Gastrocnemius medialis (tissue), 4 donors: ENCODE data around the gene COA8. TPM values are rescaled to one million over a fixed set of nuclear protein-coding genes. Genes with fewer than 3 reads are reported as not detected.

ENCODE experiments used
- ATAC-seq, 2 donors: fragments of 150-250 bp; one replicate each; pipeline ENCODE4 v1.9.1; 2016
- DNase-seq, 2 donors: peaks; one replicate each; pipeline ENCODE4 v3.0.0-alpha.2; 2019
- H3K27ac ChIP-seq, 4 donors: fragments of 200-600 bp; sonication (generic); 1 replicate in 1 of 4; 2 replicates in 3 of 4; pipeline ENCODE4 v1.5.1; 2016 to 2018; ENCODE audit warnings: mild to moderate bottlenecking in 2 of 4, moderate library complexity in 1 of 4
- H3K27me3 ChIP-seq, 3 donors: fragments of 200-600 bp; sonication (generic) in 2 of 3; 1 replicate in 1 of 3; 2 replicates in 2 of 3; pipeline versions ENCODE4 v1.5.1 to v1.6.0; 2016 to 2019; ENCODE audit warnings: mild to moderate bottlenecking in 1 of 3, moderate library complexity in 1 of 3
- H3K36me3 ChIP-seq, 2 donors: fragments of 200-600 bp; sonication (generic) in 1 of 2; one replicate each; pipeline ENCODE4 v1.5.1; 2017 to 2018
- H3K4me1 ChIP-seq, 2 donors: fragments of 200-600 bp; sonication (generic) in 1 of 2; one replicate each; pipeline ENCODE4 v1.5.1; 2016 to 2017; ENCODE audit warnings: mild to moderate bottlenecking in 2 of 2
- H3K4me3 ChIP-seq, 4 donors: fragments of 200-600 bp; sonication (generic) in 3 of 4; 1 replicate in 1 of 4; 2 replicates in 3 of 4; pipeline ENCODE4 v1.5.1; 2016 to 2019; ENCODE audit warnings: mild to moderate bottlenecking in 2 of 4
- H3K9me3 ChIP-seq, 3 donors: fragments of 200-600 bp; sonication (generic) in 2 of 3; 1 replicate in 1 of 3; 2 replicates in 2 of 3; pipeline ENCODE4 v1.5.1; 2016 to 2019
- CTCF ChIP-seq, 5 experiments: fragments of 450-650 bp in 3 of 5; fragments of 200-600 bp in 2 of 5; sonication (generic) in 2 of 5; IDR thresholded peaks in 4 of 5; conservative IDR thresholded peaks in 1 of 5; 1 replicate in 4 of 5; 2 replicates in 1 of 5; pipeline ENCODE4 v1.5.1; 2016 to 2019; ENCODE audit warnings: antibody characterized with exemption in 5 of 5, mild to moderate bottlenecking in 3 of 5, moderate library complexity in 3 of 5
- POLR2A ChIP-seq, 2 donors: fragments of 450-650 bp; IDR thresholded peaks; one replicate each; pipeline ENCODE4 v1.6.1; 2017; ENCODE audit warnings: antibody characterized with exemption in 2 of 2, mild to moderate bottlenecking in 2 of 2, moderate library complexity in 2 of 2
- in situ Hi-C, 4 donors: fragments of 200-750 bp; cut with MboI; loops; one replicate each; pipeline versions ENCODE4 v1.15.0 to v1.8.0; 2017; ENCODE audit warnings: low sequenced_read_pairs in 4 of 4
- intact Hi-C: fragments of 100-400 bp; cut with DNase I; formaldehyde crosslinking; loops from one replicate; pipeline ENCODE4 v1.15.1; 2023; ENCODE audit warnings: low total_unique reads
- total RNA-seq, 4 donors: library from RNA; depleted of rRNA; stranded (reverse); fragments of >200 nt; gene quantifications; one replicate each; pipeline versions ENCODE4 v1.1.0 to v1.2.3, GENCODE V29; 2016

The COA8 gene
- total RNA-seq, 4 donors from 2014 or later = 56.7 to 111 (median 71.7) TPM

DNA sequence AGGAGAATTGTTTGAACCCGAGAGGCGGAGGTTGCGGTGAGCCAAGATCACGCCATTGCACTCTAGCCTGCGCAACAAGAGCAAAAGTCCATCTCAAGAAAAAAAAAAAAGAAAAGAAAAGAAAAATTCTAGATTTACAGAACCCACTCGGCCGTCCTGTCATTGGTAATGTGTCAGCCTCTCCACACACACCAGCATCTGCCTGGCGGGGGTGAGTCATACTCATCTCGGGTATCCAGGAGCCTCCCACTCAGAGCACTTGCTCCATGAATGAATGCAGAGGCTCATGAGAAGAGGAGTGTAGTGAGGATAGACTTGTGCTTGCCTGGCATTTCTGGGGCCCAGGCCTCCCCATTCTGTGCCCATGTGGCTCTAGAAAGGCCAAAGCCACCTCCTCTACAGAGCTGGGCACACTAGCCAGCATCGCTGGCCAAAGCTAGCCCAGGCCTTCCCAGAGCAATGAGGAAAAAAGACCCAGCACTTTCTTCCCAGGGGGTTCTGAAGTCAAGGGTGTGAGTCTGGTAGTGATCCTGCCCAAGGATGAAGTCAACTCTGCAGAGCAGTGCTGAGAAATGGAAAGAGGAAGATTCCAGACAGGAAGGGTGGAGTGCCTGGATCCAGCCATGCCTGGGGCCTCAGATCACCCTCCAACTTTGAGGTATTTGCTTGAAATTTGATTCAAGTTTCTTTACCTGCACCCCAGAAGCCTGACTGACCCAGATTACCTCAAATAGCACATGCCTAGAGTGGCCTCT lies 35.0 kb downstream of the COA8 start:
- ATAC-seq (peak; percentile 74 to 85), DNase-seq (peak in 1 of 2 donors; percentile 50)
- H3K9me3 ChIP-seq = no peaks in the 10 kb centered on the region
- intact Hi-C loops = no loop called here
- H3K27me3 ChIP-seq = no peaks in the 10 kb centered on the region
- no peak overlapping the region for H3K27ac ChIP-seq
- H3K4me1 ChIP-seq = peaks cover 0 to 5% of the 10 kb centered on the region in 2 donors
- in situ Hi-C loops = no loop called here
- no peak overlapping the region for H3K4me3 ChIP-seq
- no peak for TF ChIP-seq POLR2A (IDR thresholded peaks at IDR 0.05)
- TF ChIP-seq CTCF (IDR thresholded peaks at IDR 0.05 in 4 of 5, conservative IDR thresholded peaks at IDR 0.05 in 1 of 5) = no peak
- H3K36me3 ChIP-seq = no peaks in the 10 kb centered on the region

GRCh38 chr14:103600503-103600902 lies 37.7 kb downstream of the COA8 start:
- TF ChIP-seq POLR2A (IDR thresholded peaks at IDR 0.05) (no peak), CTCF (IDR thresholded peaks at IDR 0.05 in 4 of 5, conservative IDR thresholded peaks at IDR 0.05 in 1 of 5) (no peak)

DNA sequence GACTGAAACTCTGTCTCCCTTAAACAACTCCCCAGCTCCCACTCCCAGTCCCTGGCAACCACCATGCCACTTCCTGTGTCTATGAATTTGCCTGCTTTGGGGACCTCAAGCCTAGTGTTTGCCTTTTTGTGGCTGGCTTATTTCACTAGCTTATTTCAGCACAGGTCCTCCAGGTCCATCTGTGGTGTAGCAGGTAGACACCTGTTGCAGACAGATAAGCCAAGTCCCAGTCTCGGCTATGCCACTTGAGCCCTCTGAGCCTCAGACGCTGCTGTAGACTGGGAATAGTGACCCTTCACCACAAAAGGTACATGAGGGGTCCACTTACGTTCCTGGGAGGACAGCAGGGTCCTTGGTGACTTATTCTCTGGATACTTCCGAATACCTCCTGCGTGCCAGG lies 41.9 kb downstream of the COA8 start:
- Histone ChIP-seq H3K27ac (no peak overlapping the region), H3K4me1 (peaks cover 17 to 21% of the 10 kb centered on the region in 2 donors), H3K36me3 (no peaks in the 10 kb centered on the region), H3K4me3 (no peak overlapping the region), H3K9me3 (no peaks in the 10 kb centered on the region), H3K27me3 (no peaks in the 10 kb centered on the region)
- in situ Hi-C loops (no loop called here), intact Hi-C loops (no loop called here)
- TF ChIP-seq POLR2A (IDR thresholded peaks at IDR 0.05) (no peak), CTCF (IDR thresholded peaks at IDR 0.05 in 4 of 5, conservative IDR thresholded peaks at IDR 0.05 in 1 of 5) (no peak)
- DNase-seq (no peak), ATAC-seq (no peak)

More at GRCh38 chr14:103600503-103600902, 37.7 kb downstream of the COA8 start:
- intact Hi-C loops = no loop called here
- Histone ChIP-seq H3K9me3 (no peaks in the 10 kb centered on the region), H3K27me3 (no peaks in the 10 kb centered on the region), H3K27ac (no peak overlapping the region), H3K4me1 (no peaks in the 10 kb centered on the region), H3K36me3 (no peaks in the 10 kb centered on the region), H3K4me3 (no peak overlapping the region)
- ATAC-seq (no peak), DNase-seq (no peak)
- in situ Hi-C loops = no loop called here

GRCh38 chr14:103606963-103607668 lies 44.4 kb downstream of the COA8 start:
- DNase-seq (peak; percentile 66 to 70), ATAC-seq (peak; percentile 92 to 98)
- Histone ChIP-seq H3K9me3 (no peaks in the 10 kb centered on the region), H3K27me3 (no peaks in the 10 kb centered on the region), H3K27ac (peak overlapping the region in 1 of 4 donors; percentile 32), H3K36me3 (no peaks in the 10 kb centered on the region), H3K4me3 (peak overlapping the region; percentile 30 to 39 (median 34)), H3K4me1 (peaks cover 17 to 21% of the 10 kb centered on the region in 2 donors)
- intact Hi-C loops = no loop called here
- in situ Hi-C loops = no loop called here
- TF ChIP-seq POLR2A (IDR thresholded peaks at IDR 0.05) (no peak), CTCF (IDR thresholded peaks at IDR 0.05 in 4 of 5, conservative IDR thresholded peaks at IDR 0.05 in 1 of 5) (peak in 2 of 5 experiments; percentile 33 to 40)
